GM12891 (cell line): Measurements from ENCODE around the gene EOLA1.

ENCODE experiments used
- POLR2AphosphoS5 ChIP-seq: IDR thresholded peaks from 2 replicates; pipeline ENCODE4 v1.6.1; 2011; ENCODE audit warnings: low read depth, low read length, control low read depth
- SPI1 ChIP-seq: IDR thresholded peaks from 2 replicates; pipeline ENCODE4 v1.6.1; 2011; ENCODE audit warnings: low read depth, low read length, control low read depth

DNA sequence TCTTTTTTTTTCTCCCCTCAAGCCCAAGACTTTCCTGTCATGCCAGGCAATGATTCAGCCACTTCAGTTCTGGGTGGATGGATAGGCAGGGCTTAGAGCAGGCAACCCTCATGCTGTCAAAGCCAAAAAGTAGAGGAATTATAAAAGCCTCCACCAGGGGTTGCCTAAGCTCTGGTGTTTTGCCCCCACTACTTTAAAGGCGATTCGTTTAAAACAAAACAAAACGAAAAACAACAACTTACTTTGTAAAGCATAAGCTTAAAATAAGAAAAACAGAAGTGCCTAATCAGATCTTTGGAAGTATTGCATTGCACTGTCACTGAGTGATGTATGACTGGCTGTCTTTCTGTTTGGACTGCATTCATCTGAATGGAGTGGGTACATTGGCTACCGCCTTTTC, 30.4 kb upstream of the EOLA1 start:
- no peak for TF ChIP-seq SPI1
- TF ChIP-seq POLR2AphosphoS5, result no peak
